ENCODE data around the gene CBFA2T3. TPM values are rescaled to one million over a fixed set of nuclear protein-coding genes. Genes with fewer than 3 reads are reported as not detected.
"Not testable (repeated sequence)": the region's sequence is repeated elsewhere in the genome, so short reads cannot be mapped to it uniquely, and the experiment has no call there.

CBFA2T3 gene
- total RNA-seq, 1 experiment from 2014 or later: not detected

DNA sequence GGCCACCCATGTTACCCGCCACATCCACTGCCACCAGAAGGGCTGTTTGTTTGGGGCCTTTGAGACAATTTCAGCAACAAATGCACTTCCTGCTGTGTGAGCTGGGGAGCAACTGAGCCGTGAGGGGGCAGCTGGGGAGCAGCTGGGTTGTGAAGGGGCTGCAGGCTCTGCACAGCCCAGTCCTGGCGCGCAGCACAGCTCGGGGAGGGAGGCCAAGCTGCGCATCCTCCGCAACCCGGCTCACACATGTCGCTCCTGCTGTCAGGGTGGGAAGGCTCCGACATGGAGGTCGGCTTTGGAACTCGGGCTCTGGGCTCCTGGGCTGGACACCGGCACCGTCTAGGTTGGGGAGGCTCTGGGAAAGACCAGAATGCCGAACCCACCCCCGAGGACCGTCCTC lies 53.6 kb downstream of the CBFA2T3 start:
- no peak for DNase-seq (ENCODE audit: low read depth)

DNA sequence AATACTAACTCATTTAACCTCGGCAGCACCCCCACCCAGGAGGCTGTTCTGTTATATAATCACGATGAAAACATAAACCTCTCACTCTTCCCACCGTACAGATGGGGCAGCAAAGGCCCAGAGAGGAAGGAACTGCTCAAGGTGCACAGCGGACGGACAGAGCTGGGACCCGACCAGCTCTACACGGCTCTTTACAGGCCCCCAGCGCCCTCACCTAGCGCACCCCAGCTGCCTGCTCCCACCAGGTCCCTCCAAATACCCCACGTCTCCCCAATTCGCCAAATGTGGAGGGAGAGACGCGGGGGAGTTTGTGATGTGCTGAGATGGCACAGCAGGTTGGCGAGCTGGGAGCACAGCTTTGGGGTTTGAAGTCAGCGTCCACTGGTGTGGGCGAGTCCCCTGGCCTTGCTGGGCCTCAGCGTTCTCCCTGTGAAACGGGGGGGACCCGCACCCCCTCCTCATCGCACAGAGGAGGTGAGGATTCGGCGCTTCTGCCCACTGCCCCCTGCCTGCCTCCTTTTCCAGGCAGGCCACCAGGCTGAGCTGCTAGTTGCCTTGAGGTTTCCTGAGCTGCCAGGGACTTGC lies 54.1 kb downstream of the CBFA2T3 start:
- DNase-seq (ENCODE audit: low read depth): no peak

DNA sequence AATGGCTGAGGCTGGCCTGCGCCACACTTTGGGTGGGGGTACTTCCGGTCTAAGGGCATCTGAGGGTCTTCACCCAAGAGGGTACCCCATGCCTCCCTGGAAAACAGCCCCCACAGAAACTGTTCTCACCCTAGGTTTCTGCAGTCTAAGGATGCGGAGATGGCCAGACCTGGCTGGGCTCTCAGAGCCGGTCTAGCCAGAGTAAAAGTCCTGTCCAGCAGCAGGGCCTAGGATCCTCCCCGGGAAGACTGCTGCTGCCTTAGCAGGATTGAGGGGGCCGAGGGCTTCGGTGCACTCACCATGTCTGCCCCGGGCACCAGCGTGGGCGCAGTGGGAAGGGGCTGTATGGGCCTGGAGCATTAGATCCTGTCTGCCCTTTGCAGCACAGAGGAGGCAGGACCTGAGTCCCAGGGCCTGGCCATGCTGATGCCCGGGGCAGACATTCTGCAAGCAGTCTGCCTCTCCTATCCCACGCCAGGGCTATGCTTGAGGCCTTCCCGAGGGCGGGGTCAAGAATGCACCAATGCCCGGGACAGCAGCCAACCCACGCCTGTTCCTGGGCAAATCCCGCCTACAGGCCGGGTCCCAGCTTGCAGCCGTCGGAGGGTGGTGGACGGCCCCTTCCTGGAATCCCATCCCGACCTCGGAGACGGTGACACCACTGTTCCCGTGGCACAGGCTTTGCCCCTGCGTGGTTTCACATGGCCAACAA lies 54.7 kb downstream of the CBFA2T3 start:
- DNase-seq (ENCODE audit: low read depth): peak; percentile 56

DNA sequence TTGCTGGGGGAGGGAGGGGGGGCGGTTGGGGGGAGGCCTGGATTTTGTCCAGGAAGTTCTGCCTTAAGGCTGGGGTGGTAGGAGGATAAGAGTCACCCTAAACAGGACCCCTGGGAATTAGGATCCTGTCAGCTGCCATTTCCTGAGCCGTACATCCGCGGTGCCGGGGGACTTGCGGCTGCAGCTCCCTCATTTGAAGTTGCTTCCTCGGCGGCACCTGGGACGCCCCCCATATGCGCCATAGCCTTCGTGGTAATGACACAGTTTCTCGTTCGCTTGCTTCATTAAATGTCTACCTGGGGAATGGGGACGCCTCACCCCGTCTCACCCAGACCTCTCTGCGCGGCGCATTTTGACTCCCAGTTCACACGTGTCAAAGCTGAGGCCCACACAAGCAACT lies 55.4 kb downstream of the CBFA2T3 start:
- DNase-seq (ENCODE audit: low read depth): no peak

DNA sequence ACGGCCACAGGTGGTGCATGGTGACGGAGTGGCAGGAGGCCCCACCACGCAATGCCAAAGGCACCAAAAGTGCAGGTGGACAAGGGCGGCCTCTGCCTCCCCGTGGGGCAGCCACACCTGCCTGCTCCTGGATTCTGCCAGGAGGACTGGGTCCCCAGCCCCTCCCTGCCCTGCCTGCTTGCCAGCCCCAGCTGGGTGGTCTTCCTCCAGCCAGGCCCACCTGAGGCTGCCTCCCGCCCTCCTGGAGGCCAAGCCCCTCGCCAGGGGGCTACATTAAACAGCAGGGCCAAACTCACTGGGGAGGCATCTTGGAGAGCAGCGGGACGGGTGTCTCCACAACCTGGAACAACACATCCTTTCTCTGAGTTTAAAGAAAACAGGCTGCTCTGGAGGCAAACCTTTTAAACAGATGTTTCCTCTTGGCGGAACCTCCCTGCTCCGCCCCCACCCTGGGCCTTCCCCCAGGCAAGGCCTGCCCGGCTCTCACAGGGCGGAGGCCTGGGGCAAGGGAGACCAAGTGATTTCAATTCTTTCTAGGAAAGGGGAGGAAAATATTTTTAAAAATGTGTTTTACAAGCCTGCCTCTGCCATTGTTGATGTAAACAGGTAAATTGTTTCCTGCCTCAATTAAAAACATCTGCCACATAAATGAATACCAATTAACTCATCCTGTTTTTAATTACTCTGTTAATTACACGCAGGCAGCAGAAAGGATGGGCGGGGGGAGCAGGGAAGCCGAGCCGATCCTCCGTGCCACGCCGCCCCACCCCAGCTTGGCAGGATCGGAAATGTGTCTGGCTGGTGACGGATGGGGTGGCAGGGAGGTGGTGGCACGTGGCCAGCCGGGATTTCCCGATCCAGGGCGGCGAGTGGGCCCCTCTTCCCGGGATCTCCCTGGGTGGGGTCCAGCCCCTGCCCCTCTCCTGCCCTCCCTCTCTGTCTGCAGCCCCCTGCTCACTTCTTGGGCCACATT lies 56.1 kb downstream of the CBFA2T3 start:
- peak; percentile 36 for DNase-seq (ENCODE audit: low read depth)

DNA sequence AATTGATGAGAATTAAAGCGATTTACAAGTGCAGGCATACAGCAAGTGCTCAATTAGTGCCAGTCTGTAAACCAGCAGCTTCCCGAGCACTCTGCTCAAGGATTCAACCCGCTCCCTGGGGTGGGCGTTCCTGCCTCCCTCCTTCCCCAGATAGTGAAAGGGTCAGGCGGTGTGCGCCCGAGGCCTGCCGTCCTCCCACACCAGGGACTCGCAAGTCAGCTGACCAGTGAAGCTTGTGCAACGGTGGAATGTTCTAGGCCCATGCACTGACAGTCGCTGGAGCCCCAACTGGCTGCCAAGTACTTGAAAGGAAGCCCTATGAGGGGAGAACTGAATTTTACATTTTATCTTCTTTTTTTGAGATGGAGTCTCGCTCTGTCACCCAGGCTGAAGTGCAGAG lies 57.1 kb downstream of the CBFA2T3 start:
- DNase-seq (ENCODE audit: low read depth): no peak

DNA sequence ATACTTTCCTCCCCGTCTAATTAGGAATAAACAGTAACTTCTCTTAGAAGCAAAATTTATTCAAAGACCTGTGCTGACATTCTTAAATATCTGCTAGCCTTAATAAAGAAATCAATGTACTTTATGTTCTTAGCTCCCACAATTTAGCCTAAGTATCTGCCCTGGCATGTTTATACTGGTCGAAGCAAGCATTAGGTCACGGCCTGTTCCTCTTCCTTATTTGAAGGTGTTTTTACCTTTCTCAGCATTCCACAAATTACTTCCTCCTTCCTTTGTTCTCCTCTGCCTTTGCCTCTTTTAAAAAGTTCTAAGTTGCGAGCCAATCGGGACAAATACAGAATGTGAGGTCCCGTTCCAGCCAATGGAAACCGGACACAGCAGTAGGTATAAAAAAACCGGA lies 58.1 kb downstream of the CBFA2T3 start:
- not testable (repeated sequence) for DNase-seq (ENCODE audit: low read depth)

DNA sequence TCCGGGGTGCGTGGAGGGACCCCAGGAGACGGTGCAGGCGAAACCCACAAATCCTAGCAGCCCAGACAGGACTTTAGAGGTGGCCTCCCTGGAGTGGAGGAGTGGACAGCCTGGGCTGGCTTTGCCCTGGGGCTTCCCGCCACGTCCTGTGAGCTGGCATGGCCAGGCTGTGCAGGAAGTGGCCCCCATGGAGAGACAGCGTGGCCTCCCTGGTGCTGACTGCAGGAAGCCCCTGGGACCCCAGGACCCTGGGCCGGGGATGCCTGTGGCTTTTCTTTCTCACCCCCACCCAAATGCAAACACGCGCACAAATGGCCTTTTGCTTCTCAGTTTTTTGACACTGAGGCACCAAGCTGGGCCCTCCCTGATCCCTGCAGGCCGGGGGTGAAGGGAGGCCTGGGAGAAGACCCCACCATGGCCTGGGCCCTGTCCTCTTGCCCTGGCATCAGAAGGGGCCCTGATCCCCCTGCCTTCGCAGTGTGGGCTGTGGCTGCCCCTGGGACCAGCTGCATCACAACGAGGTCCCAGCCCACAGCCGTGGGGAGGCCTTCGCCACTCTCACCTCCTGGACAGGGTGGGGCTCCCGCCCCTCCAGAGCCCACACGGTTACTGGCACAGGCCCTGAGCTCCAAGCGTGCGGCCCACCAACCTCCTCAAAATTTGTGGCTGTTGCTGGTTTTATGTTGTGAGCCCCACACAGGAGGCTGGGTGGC lies 58.9 kb downstream of the CBFA2T3 start:
- DNase-seq (ENCODE audit: low read depth): peak; percentile 24

DNA sequence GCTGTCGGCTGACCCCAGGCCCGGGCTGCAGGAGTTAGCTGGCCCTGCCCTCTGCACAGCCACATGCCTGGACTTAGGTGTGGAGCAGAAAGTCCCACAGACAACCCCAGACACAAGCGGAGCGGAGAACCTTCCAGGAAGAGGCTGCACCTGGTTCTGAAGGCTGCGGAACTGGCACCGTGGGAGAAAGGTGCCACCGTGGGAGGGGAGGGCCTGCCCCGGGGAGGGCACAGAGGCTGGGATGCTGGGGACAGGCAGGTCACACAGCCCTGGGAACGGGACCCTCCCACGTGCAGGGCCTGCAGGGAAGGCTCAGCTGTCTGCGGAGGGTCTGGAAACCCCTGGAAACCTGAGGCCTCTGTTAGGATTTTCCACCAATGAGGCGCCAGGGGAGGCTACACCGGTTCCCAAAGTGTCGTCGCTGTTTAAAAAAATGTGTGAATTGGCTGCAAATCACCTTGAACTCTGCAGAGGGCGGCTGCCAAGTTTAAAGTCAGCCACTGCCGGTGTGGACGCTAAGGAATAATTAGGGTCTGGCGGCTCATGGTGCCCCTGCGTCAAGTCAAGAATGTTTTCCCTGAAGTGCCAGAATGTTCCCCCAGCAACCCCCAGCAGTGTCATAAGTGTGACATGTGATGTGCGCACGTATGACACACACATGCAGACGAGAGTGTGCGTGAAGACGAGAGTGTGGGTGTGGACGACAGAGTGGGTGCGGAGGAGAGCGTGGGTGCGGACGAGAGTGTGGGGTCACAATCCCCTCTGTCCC lies 59.7 kb downstream of the CBFA2T3 start:
- DNase-seq (ENCODE audit: low read depth): no peak

DNA sequence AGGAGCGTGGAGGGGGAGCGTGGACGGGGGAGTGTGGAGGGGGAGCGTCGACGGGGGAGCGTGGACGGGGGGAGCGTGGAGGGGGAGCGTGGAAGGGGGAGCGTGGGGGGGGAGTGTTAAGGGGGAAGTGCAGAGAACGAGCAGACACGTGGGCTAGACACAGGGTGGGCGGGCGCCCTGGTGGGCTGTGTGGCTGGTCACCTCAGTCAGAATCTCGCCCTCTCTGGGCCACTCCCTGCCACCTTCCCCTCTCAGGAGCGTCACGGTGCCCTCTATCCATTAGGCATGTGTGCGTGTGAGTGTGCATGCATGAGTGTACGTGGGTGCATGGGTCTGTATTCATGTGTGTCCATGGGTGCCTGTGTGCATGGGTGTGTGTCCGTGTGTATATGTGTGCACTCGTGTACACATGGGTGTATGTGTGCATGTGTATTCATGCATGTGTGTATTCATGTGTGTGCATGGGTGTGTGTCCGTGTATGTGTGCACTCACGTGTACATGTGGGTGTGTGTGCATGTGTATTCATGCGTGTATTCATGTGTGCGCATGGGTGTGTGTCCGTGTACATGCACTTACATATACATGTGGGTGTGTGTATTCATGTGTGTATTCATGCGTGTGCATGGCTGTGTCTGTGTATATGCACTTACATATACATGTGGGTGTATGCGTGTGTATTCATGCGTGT lies 61.2 kb downstream of the CBFA2T3 start:
- DNase-seq (ENCODE audit: low read depth): no peak

DNA sequence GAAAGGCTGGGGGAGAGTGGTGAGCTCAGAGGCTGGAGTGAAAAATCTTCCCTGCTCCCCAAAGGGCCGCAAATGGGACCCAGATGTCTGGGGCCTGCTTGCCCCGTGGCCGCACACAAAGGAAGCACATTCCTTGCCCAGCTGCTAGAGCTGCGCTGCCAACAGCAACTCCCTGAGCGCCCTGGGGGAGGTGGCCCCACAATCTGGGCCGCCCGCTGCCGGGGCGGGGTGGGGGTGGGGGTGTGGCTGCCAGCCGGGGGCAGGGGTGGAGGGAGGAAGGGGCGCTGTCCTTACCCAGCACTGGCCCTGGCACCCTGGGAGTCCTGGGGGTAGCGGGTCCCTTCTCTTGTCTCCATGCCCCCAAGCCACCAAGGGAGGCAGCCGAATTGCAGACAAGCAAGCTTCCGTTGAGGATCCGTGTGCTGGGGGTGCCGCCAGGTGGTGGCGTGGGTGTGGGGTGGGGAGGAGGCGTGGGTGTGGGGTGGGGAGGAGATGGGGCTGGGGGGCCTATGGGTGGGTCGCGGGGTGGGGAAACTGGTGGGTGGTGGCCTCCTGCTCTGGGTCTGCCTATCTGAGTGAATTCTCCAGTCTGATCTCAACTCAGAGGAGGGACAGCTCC lies 62.1 kb downstream of the CBFA2T3 start:
- no peak for DNase-seq (ENCODE audit: low read depth)

DNA sequence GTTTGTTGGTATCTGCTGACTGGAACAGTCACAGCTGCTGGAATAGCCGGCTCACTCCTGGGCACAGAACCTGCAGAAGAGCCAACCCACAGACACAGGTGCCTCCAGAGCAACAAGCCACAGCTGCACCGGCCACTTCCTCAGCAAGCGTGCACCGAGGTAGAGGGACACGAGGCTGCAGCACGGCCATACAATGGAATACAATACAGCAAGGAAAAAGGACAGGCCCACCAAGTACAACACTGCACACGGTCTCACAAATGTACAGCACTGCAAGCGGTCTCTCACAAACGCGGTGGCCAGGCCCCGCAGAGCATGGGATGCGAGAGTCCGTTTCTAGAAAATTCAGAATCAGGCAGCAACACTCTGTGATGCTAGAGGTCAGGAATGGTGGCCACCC lies 63.1 kb downstream of the CBFA2T3 start:
- no peak for DNase-seq (ENCODE audit: low read depth)

DNA sequence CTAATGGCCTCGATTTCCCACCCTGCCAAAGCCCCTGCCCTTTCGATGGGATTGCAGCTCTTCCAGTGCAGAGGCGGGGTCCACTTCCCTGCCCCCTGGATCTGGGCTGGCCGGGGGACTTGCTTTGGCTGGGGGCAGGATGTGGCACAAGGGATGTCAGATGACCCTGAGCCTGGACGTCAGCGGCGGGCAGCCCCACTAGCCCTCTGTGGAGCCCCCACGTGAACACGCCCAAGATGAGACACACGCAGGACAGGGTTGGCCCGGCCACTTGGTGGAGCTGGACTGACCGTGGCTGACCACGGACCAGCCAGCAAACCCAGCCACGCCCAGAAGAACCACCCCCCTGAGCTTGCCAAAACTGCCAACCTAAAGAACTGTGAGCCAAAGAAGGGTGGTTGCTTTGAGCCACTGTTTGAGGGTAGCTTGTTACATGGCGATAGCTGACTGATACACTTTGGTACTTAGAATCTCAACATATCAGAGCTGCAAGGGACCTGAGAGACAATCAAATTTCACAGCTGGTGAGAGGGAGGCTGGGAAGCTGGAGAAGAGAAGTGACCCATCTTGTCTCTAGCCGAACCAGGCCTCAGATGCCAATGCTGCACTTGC lies 63.9 kb downstream of the CBFA2T3 start:
- no peak for DNase-seq (ENCODE audit: low read depth)

DNA sequence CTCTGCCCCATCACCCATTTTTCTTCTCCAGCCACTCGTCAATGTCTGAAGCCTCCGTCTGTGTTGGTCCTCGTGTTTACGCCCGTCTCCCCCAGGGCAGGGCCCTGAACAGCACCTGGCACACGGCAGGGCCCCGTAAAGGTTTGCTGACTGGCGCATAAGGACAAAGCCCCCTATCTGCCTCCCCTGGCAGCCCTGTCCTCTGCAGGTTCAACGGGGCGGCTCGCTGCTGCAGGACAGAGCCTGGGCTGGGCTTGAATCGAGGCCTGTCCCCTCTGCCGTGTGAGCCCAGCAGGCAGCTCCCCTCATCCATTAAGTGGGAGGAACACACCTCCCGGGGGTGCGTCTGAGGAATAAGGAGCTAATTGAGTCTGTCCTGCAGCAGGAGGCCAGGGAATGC lies 64.5 kb downstream of the CBFA2T3 start:
- no peak for DNase-seq (ENCODE audit: low read depth)

DNA sequence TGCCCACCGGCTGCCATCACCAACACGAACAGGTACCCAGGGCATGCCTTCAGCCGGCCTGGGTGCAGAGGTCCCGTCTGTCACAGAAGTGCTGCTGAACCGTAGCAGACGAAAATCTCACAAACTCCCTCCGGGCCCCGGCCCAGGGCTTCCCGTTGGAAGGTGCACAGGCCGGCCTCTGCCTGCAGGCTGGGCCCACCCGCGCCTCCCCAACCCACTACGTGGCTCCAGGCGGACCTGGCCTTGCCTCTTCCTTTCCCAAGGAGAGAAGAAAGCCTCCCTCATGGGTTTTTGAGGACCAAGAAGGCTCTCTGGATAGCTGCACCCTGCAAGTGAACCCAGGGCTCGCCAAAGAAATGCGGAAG lies 65.1 kb downstream of the CBFA2T3 start:
- no peak for DNase-seq (ENCODE audit: low read depth)

DNA sequence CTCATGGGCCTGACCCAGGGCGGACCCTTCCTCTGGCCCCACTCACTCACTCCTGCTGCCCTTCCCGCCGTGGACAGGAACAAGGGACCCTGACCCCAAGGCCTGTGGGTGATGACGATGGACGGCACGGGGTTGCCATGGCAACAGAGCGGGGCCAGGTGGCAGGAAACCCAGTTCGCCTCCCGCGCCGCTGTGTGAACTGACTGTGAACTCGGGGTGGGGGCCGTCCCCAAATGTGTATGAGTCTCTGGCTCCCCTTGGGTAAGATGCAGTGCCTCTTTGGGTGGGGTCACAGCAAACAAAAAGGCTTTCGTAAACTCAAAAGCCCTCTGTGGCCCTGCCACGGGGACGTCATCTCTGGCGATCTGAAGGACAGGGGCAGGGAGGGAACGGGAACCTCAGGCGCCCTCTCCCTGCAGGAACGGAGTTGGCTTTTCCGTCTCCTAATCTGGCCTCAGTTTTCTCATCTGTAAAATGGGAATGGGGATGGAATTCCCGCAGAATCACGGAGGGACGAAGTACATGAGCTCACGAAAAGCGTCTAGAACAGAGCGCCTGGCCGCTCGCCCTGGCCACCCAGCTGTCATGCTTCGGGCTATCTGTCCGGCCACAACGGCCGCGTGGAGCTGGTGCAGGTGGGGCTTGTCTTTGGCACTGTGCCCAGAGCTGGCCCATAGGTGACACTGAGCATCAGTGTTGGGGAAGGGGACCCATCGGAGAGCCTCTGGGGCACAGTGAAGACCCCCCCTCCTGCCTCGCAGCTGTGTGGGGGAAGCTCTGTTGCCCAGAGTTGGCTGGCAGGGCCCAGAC lies 65.7 kb downstream of the CBFA2T3 start:
- no peak for DNase-seq (ENCODE audit: low read depth)

DNA sequence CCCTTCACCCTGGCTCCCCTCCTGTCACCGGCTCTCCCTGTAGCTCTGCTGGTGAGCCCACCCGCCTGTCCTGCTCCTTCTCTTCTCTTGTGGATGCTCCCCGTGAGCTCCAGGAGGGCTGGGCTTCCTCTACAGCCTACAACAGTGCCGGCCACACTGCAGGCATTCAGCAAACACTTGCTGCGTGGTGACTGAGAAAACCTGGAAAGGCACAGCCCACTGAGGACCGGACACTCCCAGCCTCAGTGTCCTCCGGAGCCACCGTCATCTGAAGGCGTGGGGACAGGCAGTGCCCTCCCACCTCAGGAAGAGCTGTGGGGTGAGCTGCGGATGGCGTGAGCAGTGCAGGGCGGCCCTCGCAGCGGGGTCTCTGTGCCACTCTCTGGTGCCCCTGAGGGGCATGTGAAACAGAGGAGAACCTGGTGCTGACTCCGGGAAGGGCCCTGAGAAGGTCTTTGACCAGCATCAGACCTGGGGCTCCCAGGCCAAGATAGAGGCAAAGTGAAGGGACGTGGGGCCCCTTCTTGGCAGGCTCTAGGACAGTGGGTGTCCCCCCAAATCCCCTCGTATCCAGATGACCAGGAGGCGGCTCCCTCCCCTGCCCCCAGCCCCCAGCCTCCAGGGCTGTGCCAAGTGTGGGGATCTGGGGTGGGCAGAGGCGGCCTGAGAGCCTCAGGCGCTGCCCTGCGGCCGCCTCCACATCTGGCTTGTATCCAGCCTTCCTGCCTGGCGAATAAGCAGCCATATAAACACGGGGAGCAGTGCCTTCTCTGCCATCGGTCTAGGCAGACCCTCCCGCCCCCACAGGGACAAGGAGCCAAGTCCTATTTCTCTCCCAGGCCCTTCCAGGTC lies 66.5 kb downstream of the CBFA2T3 start:
- no peak for DNase-seq (ENCODE audit: low read depth)

Measured in M059J (cell line).